GM12872 (cell line): Measurements from ENCODE around the gene NTM.

Source experiments
- CTCF ChIP-seq: IDR thresholded peaks from 3 replicates; pipeline ENCODE4 v1.5.1; 2011; ENCODE audit warnings: low read depth, mild to moderate bottlenecking, low read length, moderate library complexity; ENCODE audit not compliant: insufficient read depth

Gene NTM

GRCh38 chr11:131602431-131602830 is 232.0 kb downstream of the NTM start:
- no peak for TF ChIP-seq CTCF

GRCh38 chr11:131606811-131607335 is 236.5 kb downstream of the NTM start:
- no peak for TF ChIP-seq CTCF

- TF ChIP-seq CTCF: no peak
These were observed 238.9 kb downstream of the NTM start for GRCh38 chr11:131609337-131609736.

GRCh38 chr11:131609921-131610320 is 239.5 kb downstream of the NTM start:
- no peak for TF ChIP-seq CTCF

- TF ChIP-seq CTCF: no peak
These were observed 240.9 kb downstream of the NTM start for GRCh38 chr11:131611322-131611721.

- TF ChIP-seq CTCF: no peak
These were observed 242.1 kb downstream of the NTM start for GRCh38 chr11:131612533-131612932.

GRCh38 chr11:131614631-131615030 is 244.2 kb downstream of the NTM start:
- TF ChIP-seq CTCF: no peak
